ENCODE data around the gene PRRC2C. TPM values are rescaled to one million over a fixed set of nuclear protein-coding genes. Genes with fewer than 3 reads are reported as not detected.

Gene PRRC2C
- total RNA-seq, 4 donors from 2014 or later = 83.9 to 130 (median 97.2) TPM

- DNase-seq (ENCODE audit: low spot score) = no peak
- ATAC-seq (ENCODE audit: low FRiP score) = peak; percentile 68
- TF ChIP-seq CTCF (IDR thresholded peaks at IDR 0.05) = no peak
Measured at GRCh38 chr1:171484760-171485374, 463 bp upstream of the PRRC2C start.

GRCh38 chr1:171486048-171486519 lies 754 bp downstream of the PRRC2C start:
- ATAC-seq (ENCODE audit: low FRiP score) = peak; percentile 83
- peak; percentile 31 for DNase-seq (ENCODE audit: low spot score)
- no peak for TF ChIP-seq CTCF (IDR thresholded peaks at IDR 0.05)

DNA sequence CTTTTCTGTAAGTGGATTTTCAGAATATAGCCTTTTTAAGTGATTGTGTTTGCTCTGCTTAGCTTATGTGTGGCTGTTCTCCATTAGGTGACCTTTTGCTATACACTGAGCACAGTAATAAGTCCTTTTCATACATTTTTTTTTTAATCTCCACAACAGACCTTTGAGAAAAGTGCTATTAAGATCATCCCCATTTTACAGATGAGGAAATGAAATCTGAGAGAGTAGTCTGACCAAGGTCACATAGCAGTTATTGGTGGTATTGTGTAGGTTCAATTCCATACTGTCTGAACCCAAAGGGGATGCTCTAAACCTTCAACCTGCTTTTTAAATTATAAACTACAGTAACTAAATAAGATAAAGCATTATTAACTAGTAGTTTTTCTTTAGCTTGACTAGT lies 1.7 kb downstream of the PRRC2C start:
- DNase-seq (ENCODE audit: low spot score) (no peak), ATAC-seq (ENCODE audit: low FRiP score) (no peak)
- no peak for TF ChIP-seq CTCF (IDR thresholded peaks at IDR 0.05)

DNA sequence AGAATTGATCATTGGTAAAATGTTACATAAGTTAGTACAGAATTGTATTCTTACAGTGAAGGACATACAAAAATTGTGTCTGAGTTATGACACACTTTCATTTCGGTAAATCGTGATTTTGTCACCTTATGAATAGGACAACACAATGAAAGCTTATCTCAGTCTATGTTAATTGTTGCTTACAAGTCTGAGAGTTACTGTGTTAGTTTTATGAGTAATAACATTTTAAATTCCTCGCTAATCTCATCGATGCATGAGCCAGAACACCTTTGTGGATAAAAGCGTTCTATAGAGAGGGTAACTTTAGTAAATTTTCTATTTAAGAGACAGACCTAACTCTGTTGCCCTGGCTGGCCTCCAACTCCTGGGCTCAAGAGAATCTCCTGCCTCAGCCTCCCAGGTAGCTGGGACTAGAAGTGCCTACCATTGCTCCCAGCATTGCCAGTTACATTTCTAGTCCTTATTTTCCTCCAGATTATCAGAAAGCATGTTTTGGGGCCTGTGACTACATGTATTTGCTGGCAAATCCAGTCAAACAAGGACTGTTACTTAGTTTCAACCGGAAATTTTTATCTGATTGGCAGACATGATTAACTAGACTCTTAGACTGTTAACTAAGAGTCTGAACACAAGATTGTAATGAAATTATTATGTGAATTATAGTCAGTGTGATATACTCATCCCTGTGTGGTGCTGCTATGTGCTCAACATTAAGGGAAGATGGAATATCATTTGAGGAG lies 3.0 kb downstream of the PRRC2C start:
- TF ChIP-seq CTCF (IDR thresholded peaks at IDR 0.05) = no peak
- no peak for ATAC-seq (ENCODE audit: low FRiP score)
- no peak for DNase-seq (ENCODE audit: low spot score)

- no peak for TF ChIP-seq CTCF (IDR thresholded peaks at IDR 0.05)
- ATAC-seq (ENCODE audit: low FRiP score) (no peak), DNase-seq (ENCODE audit: low spot score) (no peak)
Measured at GRCh38 chr1:171494076-171494475, 8.7 kb downstream of the PRRC2C start.

DNA sequence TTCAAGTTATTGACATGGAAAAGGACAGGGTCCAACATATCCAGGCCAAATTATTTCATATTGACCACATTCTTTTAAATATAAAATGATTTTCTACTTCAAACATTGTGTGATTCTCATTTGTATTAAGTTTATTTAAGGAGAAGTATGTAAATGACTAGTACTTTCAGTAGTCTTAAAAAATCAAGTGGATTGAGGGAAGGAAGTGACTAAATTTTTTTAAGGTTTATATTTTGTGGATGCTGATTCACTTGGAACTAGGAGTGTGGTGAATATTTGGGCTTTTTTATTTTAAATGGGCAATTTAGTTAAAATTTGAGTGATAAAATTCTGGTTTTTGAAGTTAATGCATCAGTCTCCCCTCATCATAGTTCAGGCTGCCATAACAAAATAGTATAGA lies 10.1 kb downstream of the PRRC2C start:
- DNase-seq (ENCODE audit: low spot score) = no peak
- TF ChIP-seq CTCF (IDR thresholded peaks at IDR 0.05) = no peak
- ATAC-seq (ENCODE audit: low FRiP score) = no peak

DNA sequence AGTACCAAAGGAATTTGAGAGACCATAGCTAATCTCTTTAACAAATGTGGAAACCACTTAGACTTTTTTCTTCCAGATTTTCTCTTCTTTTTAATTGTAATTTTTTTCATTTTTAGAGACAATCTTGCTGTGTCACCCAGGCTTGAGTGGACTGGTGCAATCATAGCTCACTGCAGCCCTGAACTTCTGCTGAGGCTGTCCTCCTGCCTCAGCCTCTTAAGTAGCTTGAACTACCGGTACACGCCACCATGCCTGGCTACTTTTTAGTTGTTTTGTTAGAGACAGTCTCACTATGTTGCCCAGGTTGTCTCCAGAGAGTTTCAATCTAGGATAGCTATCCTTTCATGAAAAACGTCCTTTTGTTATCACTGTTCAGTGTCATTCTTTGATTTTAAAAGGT lies 15.0 kb downstream of the PRRC2C start:
- no peak for TF ChIP-seq CTCF (IDR thresholded peaks at IDR 0.05)
- no peak for DNase-seq (ENCODE audit: low spot score)
- ATAC-seq (ENCODE audit: low FRiP score) = no peak

Measured in omental fat pad (tissue), 4 donors.